HG02840 (cell line): Measurements from ENCODE around the gene KDM2A.

Source experiments
- ATAC-seq: cut with Tn5 transposase; IDR thresholded peaks from one replicate; pipeline ENCODE4 v1.9.1; 2021; ENCODE audit warnings: mild to moderate bottlenecking, moderate library complexity, moderate number of reproducible peaks; ENCODE audit not compliant: unreplicated experiment, low FRiP score

KDM2A gene

DNA sequence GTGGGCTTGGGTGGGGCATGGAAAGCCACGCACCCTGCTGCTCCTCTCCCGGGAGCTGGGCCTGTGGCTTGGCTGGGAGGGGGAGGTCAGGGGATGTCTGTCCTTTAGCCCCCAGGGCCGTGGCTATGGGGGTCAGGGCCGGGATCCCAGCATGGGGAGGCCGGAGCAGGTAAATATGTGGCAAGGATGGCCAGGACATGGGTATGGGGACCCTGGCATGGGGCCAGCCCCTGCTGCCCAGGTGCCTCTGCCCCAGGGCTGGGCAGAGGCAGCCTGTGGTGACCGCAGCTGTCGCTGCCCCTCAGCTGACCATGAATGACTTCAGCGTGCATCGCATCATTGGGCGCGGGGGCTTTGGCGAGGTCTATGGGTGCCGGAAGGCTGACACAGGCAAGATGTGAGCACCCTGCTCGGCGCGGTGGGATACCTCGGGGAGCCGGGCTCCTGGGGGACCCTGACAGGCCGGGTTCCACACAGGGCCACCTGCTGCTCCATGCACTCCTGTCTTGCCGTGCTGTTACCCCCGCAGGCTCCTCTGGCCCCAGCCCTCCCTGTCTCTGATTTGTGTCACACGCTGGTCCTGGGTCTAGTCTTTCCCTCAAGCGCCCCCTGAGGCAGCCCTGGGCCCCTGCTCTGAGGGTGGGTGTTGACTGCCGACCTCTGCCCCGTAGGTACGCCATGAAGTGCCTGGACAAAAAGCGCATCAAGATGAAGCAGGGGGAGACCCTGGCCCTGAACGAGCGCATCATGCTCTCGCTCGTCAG is 161.9 kb downstream of the KDM2A start:
- no peak for ATAC-seq

DNA sequence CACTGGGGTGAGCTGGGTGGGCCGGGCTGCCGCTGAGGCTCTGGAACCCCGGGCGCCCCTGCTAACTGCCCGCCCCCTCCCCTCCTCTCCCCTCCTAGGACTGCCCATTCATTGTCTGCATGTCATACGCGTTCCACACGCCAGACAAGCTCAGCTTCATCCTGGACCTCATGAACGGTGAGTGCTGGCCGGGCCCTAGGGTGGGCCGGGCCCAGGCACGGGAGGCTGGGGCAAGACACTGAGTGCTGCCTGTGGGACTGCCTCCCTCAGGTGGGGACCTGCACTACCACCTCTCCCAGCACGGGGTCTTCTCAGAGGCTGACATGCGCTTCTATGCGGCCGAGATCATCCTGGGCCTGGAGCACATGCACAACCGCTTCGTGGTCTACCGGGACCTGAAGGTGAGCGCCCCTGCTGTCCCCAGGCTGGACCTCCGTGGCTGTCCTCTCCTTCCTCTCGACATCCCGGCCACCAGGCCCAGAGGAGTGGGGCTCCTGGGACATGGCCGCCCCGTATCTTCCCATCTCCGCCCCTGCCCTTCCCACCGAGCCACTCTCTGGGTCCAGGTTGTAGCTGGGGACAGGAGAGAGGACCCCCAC is 162.6 kb downstream of the KDM2A start:
- no peak for ATAC-seq

DNA sequence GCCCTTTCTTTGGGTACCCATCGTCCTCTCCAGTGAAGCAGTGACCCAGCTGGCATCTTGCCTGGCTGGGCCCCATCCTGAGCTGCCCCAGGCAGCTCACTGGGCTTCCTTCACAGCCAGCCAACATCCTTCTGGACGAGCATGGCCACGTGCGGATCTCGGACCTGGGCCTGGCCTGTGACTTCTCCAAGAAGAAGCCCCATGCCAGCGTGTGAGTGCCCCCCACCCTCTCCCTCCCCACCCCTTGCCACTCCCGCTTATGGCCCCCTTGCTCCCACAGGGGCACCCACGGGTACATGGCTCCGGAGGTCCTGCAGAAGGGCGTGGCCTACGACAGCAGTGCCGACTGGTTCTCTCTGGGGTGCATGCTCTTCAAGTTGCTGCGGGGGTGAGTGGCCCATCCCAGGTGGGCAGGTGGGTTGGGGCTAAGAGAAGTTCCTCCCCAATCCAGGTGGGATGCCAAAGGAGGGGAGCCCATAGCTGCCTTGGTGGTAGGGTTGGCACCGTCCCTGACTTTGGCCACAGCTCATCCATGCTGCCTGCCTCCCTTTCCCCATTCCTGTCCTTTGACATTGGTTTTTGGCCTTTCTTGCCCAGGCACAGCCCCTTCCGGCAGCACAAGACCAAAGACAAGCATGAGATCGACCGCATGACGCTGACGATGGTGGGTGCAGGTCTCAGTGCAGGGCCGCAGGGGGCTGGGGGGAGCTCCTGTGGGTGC is 163.3 kb downstream of the KDM2A start:
- no peak for ATAC-seq

DNA sequence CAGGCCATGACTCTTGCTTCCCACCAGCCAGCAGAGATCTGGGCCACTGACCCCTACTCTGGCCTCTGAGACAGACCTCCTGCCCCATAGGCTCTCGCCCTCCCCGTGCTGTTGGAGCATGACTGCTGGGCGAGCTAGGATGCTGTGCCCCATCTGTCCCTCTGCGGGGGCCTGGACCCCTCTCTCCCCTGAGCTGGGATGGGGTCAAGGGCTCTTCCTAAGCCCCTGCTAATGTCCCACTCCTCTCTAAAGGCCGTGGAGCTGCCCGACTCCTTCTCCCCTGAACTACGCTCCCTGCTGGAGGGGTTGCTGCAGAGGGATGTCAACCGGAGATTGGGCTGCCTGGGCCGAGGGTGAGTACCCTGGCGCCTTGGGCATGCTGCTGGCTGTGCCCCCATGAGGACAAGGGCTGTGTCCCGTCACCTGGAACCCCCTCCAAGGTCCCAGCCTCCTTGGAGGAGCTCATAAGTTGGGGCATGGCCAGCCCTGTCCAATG is 163.9 kb downstream of the KDM2A start:
- ATAC-seq: no peak

DNA sequence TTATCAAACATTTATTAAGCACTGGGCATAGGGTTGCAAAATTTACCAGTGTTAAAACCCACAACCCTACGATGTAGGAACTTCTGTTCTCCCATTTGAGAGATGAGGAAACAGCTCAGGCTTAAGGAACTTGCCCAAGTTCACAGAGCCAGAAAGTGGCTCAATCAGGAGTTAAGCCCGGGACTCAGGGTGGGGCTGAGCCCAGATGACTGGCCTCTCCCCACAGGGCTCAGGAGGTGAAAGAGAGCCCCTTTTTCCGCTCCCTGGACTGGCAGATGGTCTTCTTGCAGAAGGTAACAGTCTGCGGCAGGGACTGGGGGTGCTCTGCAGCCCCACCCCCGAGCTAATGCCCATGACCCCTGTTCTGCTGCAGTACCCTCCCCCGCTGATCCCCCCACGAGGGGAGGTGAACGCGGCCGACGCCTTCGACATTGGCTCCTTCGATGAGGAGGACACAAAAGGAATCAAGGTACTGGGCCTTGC is 164.5 kb downstream of the KDM2A start:
- ATAC-seq: no peak

DNA sequence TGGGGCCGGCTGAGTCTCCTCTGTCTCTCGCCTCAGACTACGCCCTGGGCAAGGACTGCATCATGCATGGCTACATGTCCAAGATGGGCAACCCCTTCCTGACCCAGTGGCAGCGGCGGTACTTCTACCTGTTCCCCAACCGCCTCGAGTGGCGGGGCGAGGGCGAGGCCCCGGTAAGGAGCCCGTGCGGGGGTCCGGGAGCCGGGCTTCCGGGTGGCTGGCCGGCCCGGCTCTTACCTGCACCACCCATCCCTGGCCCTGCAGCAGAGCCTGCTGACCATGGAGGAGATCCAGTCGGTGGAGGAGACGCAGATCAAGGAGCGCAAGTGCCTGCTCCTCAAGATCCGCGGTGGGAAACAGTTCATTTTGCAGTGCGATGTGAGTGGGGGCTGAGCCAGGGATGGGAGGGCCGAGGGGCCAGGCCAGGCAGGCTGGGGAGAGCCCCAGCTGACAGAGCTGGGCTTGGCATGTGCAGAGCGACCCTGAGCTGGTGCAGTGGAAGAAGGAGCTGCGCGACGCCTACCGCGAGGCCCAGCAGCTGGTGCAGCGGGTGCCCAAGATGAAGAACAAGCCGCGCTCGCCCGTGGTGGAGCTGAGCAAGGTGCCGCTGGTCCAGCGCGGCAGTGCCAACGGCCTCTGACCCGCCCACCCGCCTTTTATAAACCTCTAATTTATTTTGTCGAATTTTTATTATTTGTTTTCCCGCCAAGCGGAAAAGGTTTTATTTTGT is 165.9 kb downstream of the KDM2A start:
- no peak for ATAC-seq

DNA sequence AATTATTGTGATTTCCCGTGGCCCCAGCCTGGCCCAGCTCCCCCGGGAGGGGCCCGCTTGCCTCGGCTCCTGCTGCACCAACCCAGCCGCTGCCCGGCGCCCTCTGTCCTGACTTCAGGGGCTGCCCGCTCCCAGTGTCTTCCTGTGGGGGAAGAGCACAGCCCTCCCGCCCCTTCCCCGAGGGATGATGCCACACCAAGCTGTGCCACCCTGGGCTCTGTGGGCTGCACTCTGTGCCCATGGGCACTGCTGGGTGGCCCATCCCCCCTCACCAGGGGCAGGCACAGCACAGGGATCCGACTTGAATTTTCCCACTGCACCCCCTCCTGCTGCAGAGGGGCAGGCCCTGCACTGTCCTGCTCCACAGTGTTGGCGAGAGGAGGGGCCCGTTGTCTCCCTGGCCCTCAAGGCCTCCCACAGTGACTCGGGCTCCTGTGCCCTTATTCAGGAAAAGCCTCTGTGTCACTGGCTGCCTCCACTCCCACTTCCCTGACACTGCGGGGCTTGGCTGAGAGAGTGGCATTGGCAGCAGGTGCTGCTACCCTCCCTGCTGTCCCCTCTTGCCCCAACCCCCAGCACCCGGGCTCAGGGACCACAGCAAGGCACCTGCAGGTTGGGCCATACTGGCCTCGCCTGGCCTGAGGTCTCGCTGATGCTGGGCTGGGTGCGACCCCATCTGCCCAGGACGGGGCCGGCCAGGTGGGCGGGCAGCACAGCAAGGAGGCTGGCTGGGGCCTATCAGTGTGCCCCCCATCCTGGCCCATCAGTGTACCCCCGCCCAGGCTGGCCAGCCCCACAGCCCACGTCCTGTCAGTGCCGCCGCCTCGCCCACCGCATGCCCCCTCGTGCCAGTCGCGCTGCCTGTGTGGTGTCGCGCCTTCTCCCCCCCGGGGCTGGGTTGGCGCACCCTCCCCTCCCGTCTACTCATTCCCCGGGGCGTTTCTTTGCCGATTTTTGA is 166.8 kb downstream of the KDM2A start:
- no peak for ATAC-seq

DNA sequence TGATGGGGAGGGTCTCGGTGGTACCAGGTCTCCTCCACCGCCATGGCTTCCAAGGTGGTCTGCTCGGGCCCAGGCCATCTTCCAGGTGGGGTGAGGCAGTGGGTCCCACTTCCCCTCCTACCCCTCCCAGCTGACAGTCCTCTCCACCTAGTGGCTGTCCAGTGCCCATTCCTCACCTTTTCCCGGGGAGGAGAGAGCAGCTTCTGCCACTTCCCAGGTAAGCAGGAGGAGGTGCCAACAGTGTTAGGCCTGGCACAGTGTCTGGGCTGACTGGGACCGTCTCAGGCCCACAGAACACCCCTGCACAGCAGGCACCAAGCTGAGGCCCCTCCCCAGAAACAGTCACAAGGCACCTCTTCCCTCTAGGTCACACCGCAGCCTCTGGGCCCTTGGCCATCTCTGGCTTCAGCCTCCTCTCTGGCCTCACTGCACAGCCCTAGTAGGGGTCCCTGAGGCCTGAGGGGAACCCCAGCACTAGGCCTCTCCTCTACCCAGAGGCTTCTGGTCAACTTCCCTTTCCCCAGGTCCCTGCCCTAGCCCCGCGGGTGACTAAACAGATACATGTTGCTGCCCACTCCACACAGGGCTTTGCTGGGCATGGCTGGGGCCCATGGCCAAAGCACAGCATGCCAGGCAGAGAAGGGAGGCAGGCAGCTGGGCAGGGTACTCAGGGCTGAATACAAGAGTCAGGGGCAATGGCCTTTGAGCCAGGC is 167.7 kb downstream of the KDM2A start:
- no peak for ATAC-seq

DNA sequence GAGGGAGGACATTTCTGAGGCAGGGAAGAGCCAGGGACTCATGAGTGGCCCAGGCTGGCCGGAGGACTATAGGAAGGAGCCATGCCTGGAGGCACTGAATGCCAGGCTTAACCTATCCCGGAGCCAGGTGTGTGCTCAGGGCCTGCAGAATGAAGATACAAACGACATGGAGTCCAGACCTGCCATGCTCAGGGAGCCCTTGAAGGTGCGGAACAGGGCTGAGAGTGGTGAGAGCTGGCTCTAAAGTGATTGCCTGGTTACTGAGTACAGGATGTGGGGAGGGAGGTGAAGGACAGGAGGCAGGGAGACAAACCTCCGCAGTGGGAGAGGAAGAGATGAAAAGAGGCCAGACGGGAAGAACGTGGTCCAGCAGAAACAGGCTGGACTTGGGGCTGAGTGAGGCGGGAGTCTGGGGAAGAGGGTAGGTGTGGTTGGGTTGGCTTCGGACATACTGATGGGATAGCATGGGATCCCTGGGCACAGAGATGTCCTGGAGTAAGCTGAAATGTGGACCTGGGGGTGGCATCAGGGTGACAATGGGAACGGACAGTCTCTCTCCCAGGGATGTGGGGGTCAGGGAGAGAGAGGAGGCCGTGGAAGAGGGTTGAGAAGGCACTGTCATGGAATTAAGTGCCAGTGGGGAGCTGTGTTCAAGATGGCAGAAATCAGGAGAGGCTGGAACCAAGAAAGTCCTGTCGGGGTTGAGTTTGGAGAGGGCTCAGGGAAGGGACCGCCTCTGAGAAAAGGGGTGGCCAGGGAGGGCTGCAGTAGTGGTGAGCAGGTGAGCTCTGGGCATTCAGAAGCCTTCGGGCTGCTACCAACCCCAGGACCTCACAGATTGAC is 168.5 kb downstream of the KDM2A start:
- no peak for ATAC-seq

DNA sequence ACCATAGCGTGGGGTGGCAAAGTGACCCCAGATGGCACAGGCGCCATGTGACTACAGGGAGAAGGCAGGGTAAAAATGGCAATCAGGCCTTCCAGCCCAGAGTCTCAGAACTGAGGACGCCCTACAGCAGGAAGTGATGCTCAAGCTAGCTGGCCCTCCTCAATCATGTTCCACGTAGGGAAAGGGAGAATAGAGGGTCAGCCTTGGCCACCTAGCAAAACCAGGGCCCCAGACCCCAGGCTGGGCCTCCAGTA is 169.1 kb downstream of the KDM2A start:
- ATAC-seq: no peak

DNA sequence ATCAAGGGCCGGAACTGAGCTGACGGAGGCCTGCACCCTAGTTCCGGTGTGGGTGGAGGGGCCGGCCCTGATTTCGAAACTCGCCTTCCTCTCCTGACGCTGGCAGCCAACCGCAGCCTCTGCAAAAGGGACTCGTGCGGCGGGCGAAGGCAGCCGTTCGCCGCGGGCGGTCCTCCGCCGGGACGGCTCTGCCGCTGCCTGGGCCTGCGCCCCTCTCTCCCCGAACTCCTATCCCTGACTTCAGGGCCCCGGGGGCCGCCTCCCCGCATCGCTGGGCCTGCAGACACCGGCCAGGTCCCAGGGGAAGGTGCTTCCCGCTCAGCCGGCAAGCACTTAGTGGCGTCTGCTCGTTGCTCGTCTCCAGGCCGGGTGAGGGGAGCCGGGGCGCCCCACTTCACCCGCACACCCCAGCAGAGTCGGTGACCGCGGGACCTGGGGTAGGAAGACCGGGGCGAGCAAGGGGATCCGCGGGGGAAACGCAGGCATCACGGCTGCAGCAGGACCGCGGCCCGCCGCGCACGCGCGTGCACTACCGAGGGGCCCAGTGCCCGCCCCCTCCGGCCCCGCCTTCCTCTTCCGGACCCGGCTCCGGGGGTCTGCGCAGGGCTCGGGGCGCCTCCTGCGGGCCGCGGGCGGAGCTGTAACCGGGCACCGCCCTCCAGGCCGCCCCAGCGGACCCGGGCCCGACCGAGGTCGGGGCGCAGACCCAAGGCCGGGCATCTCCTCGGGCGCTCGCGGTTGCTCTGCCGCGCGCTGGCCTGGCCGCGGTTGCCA is 169.6 kb downstream of the KDM2A start:
- ATAC-seq: peak; percentile 68

DNA sequence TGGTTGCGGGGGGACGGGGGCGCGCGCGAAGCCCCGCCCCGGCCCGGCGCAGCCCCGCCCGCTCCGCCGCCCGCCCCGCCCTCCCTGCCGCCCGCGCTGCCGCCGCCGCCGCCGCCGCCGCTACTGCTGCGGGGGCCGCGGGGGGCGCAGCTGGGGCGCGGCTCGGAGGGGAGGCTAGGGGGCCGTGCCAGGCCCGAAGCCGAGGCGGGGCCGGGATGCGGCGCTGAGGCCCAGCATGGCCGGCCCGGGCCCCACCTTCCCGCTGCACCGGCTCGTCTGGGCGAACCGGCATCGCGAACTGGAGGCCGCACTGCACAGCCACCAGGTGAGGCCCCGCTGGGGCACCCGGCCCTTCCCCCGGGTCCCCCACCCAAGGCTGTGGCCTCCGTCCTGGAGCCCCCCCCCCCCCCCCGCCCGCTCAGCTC is 170.2 kb downstream of the KDM2A start, which contains the start of gene ANKRD13D:
TSS of gene ANKRD13D (plus strand) at position 78 of the 425 bp plus-strand sequence. CDS start at position 236, 158 bp downstream.
- peak; percentile 16 for ATAC-seq

DNA sequence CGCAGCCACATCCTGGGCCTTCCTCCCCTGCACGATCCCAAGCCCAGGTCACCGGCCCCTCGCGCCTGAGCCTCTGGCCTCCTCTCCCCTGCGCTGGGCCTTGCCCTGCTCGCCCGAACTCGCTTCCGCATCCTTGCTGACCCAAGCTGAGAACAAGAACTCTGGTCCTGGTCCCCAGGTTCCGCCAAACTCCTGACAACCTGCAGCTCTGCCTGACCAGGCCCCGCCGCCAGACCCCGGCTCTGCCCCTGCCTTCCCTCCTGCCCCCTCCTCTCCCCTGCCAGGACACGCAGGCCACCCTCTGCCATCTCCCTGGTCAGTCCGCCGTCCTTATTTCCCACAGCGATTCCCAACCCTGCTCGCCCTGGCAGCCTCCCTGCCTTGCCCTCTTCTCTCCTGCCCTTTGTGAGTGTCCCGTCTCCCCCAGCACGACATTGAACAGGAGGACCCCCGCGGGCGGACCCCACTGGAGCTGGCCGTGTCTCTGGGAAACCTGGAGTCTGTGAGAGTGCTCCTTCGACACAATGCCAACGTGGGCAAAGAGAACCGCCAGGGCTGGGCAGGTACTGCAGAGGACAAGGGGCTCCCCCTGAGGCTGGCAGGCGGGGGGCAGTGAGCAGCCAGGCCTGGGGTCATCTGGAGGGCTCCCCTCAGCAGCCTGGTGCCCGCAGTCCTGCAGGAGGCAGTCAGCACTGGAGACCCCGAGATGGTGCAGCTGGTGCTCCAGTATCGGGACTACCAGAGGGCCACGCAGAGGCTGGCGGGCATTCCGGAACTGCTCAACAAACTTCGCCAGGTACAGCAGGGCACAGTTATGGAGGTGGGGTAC is 170.8 kb downstream of the KDM2A start:
- no peak for ATAC-seq

DNA sequence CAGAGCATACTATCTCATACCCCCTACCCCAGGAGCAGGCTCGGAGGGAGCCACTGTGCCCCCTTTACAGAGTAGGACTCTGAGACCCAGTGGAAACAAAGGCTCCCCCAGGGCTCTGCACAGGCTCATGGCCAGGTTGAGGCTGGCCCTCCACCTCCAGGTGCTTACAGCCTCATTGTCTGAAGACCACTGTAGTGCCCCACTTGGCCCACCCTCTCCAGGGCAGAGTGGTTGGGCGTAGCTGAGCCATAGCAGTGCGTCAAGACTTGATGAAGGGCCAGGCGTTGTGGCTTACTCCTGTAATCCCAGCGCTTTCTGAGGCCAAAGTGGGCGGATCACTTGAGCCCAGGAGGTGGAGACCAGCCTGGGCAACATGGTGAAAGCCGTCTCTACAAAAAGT is 171.7 kb downstream of the KDM2A start:
- no peak for ATAC-seq

DNA sequence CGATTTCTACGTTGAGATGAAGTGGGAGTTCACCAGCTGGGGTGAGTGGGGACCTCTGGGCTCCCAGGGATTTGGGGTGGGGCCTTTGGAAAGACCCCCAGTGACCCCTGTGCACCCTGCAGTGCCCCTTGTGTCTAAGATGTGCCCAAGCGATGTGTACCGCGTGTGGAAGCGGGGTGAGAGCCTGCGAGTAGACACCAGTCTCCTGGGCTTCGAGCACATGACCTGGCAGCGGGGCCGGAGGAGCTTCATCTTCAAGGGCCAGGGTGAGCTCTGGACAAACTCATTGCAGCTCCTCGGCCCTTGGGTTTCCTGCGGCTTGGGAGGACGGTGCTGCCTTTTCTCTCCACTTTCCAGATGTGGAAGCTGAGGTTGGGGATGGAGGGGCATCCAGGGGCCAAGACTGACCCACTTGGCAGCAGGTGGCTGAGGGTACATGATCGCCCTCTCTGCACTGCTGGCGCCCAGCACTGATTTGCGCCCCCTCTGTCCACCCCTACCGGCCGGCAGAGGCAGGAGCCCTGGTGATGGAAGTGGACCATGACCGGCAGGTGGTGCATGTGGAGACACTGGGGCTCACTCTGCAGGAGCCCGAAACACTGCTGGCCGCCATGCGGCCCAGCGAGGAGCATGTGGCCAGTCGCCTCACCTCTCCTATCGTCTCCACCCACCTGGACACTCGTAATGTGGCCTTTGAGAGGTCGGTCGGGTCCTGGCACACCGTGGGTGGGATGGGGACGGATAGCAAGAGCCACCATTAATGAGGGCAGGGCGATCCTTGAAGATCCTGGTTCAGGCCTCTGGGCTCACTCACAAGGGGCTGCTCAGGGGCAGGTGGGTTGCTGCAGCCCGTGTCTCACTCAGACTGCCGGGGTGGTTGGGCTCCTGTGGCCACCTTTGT is 172.7 kb downstream of the KDM2A start:
- no peak for ATAC-seq

DNA sequence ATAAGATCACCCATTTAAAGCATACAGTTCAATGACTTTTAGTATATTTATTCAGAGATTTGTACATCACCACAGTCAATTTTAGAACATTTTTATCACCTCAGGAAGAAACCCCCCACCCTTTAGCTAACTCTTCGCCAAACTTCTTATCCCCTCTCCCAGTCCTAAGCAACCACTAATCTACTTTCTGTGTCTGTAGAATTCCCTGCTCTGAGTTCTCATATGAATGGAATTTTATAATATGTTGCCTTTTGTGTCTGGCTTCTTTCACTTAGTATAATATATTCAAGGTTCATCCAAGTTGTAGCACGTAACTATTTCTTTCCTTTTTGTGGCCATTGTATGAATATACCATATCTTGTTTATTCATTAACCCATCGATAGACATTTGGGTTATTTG is 173.6 kb downstream of the KDM2A start:
- ATAC-seq: no peak
